Adrenal gland (tissue), 12 donors: Measurements from ENCODE around the gene CCDC148. TPM values are rescaled to one million over a fixed set of nuclear protein-coding genes. Genes with fewer than 3 reads are reported as not detected.
"Not testable (repeated sequence)": the region's sequence is repeated elsewhere in the genome, so short reads cannot be mapped to it uniquely, and the experiment has no call there.

Source experiments
- DNase-seq, 7 donors: peaks; one replicate each; pipeline ENCODE4 v3.0.0-alpha.2; 2019 to 2020
- H3K27ac ChIP-seq, 5 donors: fragments of 200-600 bp; sonication (generic) in 4 of 5; 1 replicate in 3 of 5; 2 replicates in 2 of 5; pipeline versions ENCODE4 v1.5.1 to v1.8.0; 2016 to 2020; ENCODE audit warnings: mild to moderate bottlenecking in 1 of 5
- H3K27me3 ChIP-seq: fragments of 200-600 bp; 2 replicates; pipeline ENCODE4 v1.8.0; 2021
- H3K36me3 ChIP-seq, 2 donors: fragments of 200-600 bp; replicated peaks in 1 of 2; 1 replicate in 1 of 2; 2 replicates in 1 of 2; pipeline versions ENCODE4 v1.5.1 to v1.8.0; 2018 to 2022
- H3K4me1 ChIP-seq, 2 donors: fragments of 200-600 bp; replicated peaks in 1 of 2; 1 replicate in 1 of 2; 2 replicates in 1 of 2; pipeline versions ENCODE4 v1.5.1 to v1.8.0; 2018 to 2021
- H3K4me3 ChIP-seq, 4 donors: fragments of 200-600 bp; sonication (generic) in 3 of 4; one replicate each; pipeline ENCODE4 v1.5.1; 2016 to 2018
- H3K9me3 ChIP-seq, 3 donors: fragments of 200-600 bp; sonication (generic) in 1 of 3; replicated peaks in 1 of 3; 1 replicate in 2 of 3; 2 replicates in 1 of 3; pipeline versions ENCODE4 v1.5.1 to v1.8.0; 2016 to 2021
- POLR2A ChIP-seq, 2 donors: fragments of 450-650 bp; IDR thresholded peaks; one replicate each; pipeline ENCODE4 v1.6.1; 2017; ENCODE audit warnings: antibody characterized with exemption in 2 of 2, mild to moderate bottlenecking in 2 of 2, moderate library complexity in 1 of 2
- WGBS, 4 donors: extraction: QIAGEN DNeasy Blood & Tissue Kit in 2 of 4; methylation state at CpG; one replicate each; pipeline versions ENCODE4 v1.1.5 to v1.1.7; 2013 to 2017; 5-methylcytosine and 5-hydroxymethylcytosine counted together
- intact Hi-C, 2 donors: fragments of 100-400 bp; cut with DNase I; formaldehyde crosslinking; loops; one replicate each; pipeline versions ENCODE4 v1.14.1 to v1.15.0; 2022 to 2023
- polyA plus RNA-seq, 3 donors: library from polyadenylated mRNA; stranded (reverse); fragments of 200-250 nt in 2 of 3; fragments of 350-450 nt in 1 of 3; fragmentation: Illumina TruSeq in 1 of 3; extraction: RNeasy Lipid Tissue Mini Kit (QIAGEN cat#74804) in 1 of 3; gene quantifications; one replicate each; pipeline ENCODE4 v1.2.3, GENCODE V29; 2013 to 2014
- total RNA-seq, 9 donors: library from RNA; depleted of rRNA in 4 of 9; stranded (reverse); fragments of >200 nt in 4 of 9; fragments of 120-200 nt in 1 of 9; fragmentation: NEBNext Ultra II Directional in 1 of 9; extraction: Animal tissue kit (Norgen Biotek cat#: 25700) in 1 of 9; gene quantifications; one replicate each; pipeline versions ENCODE4 v1.1.0 to v1.2.4, GENCODE V29; 2013 to 2023
- TF ChIP-seq, protein P1 (sequence below), 6 experiments: fragments of 450-650 bp in 4 of 6; fragments of 200-600 bp in 2 of 6; sonication (generic) in 1 of 6; IDR thresholded peaks; 1 replicate in 5 of 6; 2 replicates in 1 of 6; pipeline versions ENCODE4 v1.5.1 to v1.8.0; 2016 to 2021; ENCODE audit warnings: antibody characterized with exemption in 6 of 6, mild to moderate bottlenecking in 2 of 6, moderate library complexity in 1 of 6
- donor health status: healthy with polysubstance abuse.
- donor health status: Bipolar disorder and iron deficiency.
- donor health status: DM: yes; HTN: yes; CAD: no.
- donor health status: DM: no; HTN: no; CAD: no.
- donor health status: DM: no; HTN: no; CAD: no.
- donor health status: DM: yes; HTN: yes; CAD: no.

The CCDC148 gene
- total and polyA plus RNA-seq, 12 donors = 0.24 to 1.6 (median 0.56) TPM; not detected in 2

- intact Hi-C loops = no loop called here
- TF ChIP-seq, protein P1, sequence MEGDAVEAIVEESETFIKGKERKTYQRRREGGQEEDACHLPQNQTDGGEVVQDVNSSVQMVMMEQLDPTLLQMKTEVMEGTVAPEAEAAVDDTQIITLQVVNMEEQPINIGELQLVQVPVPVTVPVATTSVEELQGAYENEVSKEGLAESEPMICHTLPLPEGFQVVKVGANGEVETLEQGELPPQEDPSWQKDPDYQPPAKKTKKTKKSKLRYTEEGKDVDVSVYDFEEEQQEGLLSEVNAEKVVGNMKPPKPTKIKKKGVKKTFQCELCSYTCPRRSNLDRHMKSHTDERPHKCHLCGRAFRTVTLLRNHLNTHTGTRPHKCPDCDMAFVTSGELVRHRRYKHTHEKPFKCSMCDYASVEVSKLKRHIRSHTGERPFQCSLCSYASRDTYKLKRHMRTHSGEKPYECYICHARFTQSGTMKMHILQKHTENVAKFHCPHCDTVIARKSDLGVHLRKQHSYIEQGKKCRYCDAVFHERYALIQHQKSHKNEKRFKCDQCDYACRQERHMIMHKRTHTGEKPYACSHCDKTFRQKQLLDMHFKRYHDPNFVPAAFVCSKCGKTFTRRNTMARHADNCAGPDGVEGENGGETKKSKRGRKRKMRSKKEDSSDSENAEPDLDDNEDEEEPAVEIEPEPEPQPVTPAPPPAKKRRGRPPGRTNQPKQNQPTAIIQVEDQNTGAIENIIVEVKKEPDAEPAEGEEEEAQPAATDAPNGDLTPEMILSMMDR (IDR thresholded peaks at IDR 0.05) = no peak
- no peak for TF ChIP-seq POLR2A (IDR thresholded peaks at IDR 0.05)
- 40 to 63% (median 52%) methylated on average over 1 of the region's 1 CpG for WGBS, 4 donors
- Histone ChIP-seq H3K27ac (no peak overlapping the region), H3K9me3 (no peaks in the 10 kb centered on the region), H3K27me3 (no peaks in the 10 kb centered on the region), H3K4me1 (no peaks in the 10 kb centered on the region), H3K36me3 (no peaks in the 10 kb centered on the region), H3K4me3 (no peak overlapping the region)
- no peak for DNase-seq
These were observed 141.6 kb downstream of the CCDC148 start for GRCh38 chr2:158315000-158315399.

DNA sequence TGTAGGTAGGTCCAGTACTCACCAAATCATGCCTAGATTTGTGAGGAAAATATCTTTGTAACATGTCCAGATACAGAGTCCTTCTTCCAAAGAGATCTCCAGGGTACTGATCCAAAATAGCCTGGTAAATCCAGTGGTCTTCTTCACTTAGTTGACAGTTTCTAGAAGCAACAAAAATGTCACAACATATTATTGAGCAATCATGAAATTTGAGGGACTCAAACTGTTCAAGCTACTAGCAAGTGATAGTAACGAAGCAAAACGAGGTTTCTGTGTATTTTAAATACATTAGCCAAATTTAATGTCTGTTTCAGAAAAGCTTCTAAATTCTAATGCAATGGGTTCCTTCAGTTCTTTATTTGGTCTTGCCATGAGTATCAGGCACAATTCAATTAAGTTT, 142.8 kb downstream of the CCDC148 start:
- WGBS, 4 donors = 64 to 75% (median 73%) methylated on average over 2 of the region's 2 CpGs
- no peaks in the 10 kb centered on the region for H3K9me3 ChIP-seq

GRCh38 chr2:158312981-158313380, 143.6 kb downstream of the CCDC148 start:
- no peak overlapping the region for H3K27ac ChIP-seq
- no peak for TF ChIP-seq POLR2A (IDR thresholded peaks at IDR 0.05)
- TF ChIP-seq, protein P1 (IDR thresholded peaks at IDR 0.05) = no peak
- no peaks in the 10 kb centered on the region for H3K4me1 ChIP-seq
- no peaks in the 10 kb centered on the region for H3K27me3 ChIP-seq
- no peaks in the 10 kb centered on the region for H3K9me3 ChIP-seq
- DNase-seq = no peak
- intact Hi-C loops = no loop called here
- no peak overlapping the region for H3K4me3 ChIP-seq
- WGBS, 4 donors = 71 to 80% (median 77%) methylated on average over 1 of the region's 1 CpG
- H3K36me3 ChIP-seq = no peaks in the 10 kb centered on the region

More for the DNA sequence above, 142.8 kb downstream of the CCDC148 start:
- no peak overlapping the region for H3K27ac ChIP-seq
- intact Hi-C loops = no loop called here
- H3K4me1 ChIP-seq = no peaks in the 10 kb centered on the region
- no peaks in the 10 kb centered on the region for H3K27me3 ChIP-seq
- DNase-seq = no peak
- no peak overlapping the region for H3K4me3 ChIP-seq
- TF ChIP-seq POLR2A (IDR thresholded peaks at IDR 0.05) = no peak
- TF ChIP-seq, protein P1 (IDR thresholded peaks at IDR 0.05) = no peak
- no peaks in the 10 kb centered on the region for H3K36me3 ChIP-seq

- intact Hi-C loops, H3K4me1 ChIP-seq, DNase-seq, H3K27me3 ChIP-seq, H3K36me3 ChIP-seq, H3K9me3 ChIP-seq, H3K4me3 ChIP-seq, H3K27ac ChIP-seq: not testable (repeated sequence)
- 89 to 96% (median 95%) methylated on average over 16 to 27 of the region's 27 CpGs for WGBS, 4 donors
These were observed 146.1 kb downstream of the CCDC148 start for GRCh38 chr2:158310407-158310806.

- 80 to 92% (median 88%) methylated on average over 2 of the region's 2 CpGs for WGBS, 4 donors
- Histone ChIP-seq H3K36me3 (no peaks in the 10 kb centered on the region), H3K27me3 (no peaks in the 10 kb centered on the region), H3K4me1 (no peaks in the 10 kb centered on the region), H3K27ac (no peak overlapping the region), H3K9me3 (no peaks in the 10 kb centered on the region), H3K4me3 (no peak overlapping the region)
- intact Hi-C loops = no loop called here
- no peak for DNase-seq
- TF ChIP-seq, protein P1 (IDR thresholded peaks at IDR 0.05) = no peak
- no peak for TF ChIP-seq POLR2A (IDR thresholded peaks at IDR 0.05)
These were observed 151.1 kb downstream of the CCDC148 start for GRCh38 chr2:158305501-158305900.
